PC-9 (cell line): ENCODE measurements around the gene CLSTN1.

Experiments used
- EZH2 ChIP-seq: fragments of 200-600 bp; sonication (generic); IDR thresholded peaks from 2 replicates; pipeline ENCODE4 v1.8.0; 2017; ENCODE audit warnings: antibody characterized with exemption, low read depth
- TF ChIP-seq, protein P1 (sequence below): fragments of 200-600 bp; sonication (generic); conservative IDR thresholded peaks from 2 replicates; pipeline ENCODE4 v1.6.1; 2017; ENCODE audit warnings: mixed run types, antibody characterized with exemption, mild to moderate bottlenecking, moderate library complexity

DNA sequence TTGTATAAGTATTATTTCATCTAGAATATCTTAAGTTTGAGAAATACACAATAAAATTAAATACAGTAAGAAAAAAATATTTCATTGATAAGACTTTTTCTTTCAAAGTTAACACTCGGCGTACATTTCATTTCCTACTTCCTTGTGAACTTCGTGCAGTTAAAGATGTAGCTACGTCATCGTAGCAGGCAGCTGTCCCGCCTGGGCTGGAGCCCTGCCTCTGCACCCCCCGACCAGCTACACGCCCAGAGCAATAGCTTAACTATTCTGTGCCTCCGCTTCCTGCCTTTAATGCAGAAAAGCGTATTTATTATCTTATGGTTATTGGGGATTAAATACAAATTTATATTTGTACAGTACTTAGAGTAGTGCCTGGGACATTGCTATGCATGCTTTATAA lies 53.5 kb downstream of the CLSTN1 start:
- TF ChIP-seq, protein P1, sequence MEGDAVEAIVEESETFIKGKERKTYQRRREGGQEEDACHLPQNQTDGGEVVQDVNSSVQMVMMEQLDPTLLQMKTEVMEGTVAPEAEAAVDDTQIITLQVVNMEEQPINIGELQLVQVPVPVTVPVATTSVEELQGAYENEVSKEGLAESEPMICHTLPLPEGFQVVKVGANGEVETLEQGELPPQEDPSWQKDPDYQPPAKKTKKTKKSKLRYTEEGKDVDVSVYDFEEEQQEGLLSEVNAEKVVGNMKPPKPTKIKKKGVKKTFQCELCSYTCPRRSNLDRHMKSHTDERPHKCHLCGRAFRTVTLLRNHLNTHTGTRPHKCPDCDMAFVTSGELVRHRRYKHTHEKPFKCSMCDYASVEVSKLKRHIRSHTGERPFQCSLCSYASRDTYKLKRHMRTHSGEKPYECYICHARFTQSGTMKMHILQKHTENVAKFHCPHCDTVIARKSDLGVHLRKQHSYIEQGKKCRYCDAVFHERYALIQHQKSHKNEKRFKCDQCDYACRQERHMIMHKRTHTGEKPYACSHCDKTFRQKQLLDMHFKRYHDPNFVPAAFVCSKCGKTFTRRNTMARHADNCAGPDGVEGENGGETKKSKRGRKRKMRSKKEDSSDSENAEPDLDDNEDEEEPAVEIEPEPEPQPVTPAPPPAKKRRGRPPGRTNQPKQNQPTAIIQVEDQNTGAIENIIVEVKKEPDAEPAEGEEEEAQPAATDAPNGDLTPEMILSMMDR = no peak
- TF ChIP-seq EZH2 = no peak
